Activated CD4-positive, CD25-positive, alpha-beta regulatory T cell treated with anti-CD3 and anti-CD28 coated beads, Interleukin-2, amount 50 U/mL, for 24 hours (primary cell): Measurements from ENCODE around the gene PHLDB1.
"Not testable (repeated sequence)": the region's sequence is repeated elsewhere in the genome, so short reads cannot be mapped to it uniquely, and the experiment has no call there.

ENCODE experiments used
- ATAC-seq, 2 donors: fragments of 150-1000 bp; cut with Tn5 transposase; one replicate each; pipeline ENCODE4 v1.10.0; 2021; ENCODE audit warnings: mild to moderate bottlenecking in 1 of 2, moderate library complexity in 1 of 2

Gene PHLDB1

DNA sequence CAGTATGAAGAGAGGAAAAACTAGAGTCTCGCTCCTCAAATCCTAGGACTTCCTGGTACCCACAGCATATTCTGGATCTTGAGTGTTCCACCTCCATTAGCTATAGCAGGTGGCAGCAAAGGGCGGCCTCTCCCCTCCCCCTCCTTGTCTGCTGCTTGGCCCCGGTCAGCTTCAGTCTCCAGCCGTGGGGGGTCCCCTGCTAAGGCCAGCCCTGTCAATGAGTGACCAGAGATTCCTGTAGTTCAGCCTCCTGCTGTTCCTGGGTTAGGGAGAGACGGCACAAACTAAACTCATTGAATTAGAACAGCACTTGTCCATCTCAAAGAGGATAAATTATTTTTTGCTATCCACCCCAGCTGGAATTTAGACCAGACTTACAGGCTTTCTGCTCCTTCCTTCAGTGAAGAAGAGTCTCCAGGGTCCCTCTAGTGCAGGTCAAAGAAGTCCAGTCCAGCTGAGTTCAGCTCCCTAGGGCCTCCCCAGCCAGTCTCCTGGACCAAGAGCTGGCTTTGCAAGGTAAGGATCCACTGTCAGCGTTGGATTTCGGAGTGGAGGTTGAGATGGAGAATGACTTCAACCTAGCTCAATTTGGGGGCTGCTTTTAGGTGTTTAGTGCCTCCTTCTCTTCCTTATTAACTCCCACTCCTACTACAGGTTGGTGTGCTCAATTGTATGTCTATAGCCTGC is 1.1 kb upstream of the PHLDB1 start:
- ATAC-seq: no peak

DNA sequence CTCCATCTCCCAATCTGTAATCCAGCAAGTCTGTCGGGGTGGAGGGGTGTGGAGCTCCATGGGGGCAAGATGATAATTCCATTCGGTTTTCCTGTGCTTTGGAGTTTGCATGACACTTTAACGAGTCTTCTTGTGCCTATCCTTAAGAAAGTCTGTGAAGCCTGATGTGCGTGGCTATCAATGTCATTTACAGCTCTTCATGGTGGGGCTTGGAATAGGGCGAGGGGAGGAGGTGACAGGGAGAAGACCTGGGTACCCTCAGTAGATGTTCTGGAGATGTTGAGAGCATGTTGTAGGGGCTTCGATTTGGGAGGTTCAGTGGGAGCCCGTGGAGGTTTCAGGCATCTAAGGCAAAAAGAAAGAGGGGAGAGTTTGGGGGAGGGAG is 579 bp upstream of the PHLDB1 start:
- no peak for ATAC-seq

DNA sequence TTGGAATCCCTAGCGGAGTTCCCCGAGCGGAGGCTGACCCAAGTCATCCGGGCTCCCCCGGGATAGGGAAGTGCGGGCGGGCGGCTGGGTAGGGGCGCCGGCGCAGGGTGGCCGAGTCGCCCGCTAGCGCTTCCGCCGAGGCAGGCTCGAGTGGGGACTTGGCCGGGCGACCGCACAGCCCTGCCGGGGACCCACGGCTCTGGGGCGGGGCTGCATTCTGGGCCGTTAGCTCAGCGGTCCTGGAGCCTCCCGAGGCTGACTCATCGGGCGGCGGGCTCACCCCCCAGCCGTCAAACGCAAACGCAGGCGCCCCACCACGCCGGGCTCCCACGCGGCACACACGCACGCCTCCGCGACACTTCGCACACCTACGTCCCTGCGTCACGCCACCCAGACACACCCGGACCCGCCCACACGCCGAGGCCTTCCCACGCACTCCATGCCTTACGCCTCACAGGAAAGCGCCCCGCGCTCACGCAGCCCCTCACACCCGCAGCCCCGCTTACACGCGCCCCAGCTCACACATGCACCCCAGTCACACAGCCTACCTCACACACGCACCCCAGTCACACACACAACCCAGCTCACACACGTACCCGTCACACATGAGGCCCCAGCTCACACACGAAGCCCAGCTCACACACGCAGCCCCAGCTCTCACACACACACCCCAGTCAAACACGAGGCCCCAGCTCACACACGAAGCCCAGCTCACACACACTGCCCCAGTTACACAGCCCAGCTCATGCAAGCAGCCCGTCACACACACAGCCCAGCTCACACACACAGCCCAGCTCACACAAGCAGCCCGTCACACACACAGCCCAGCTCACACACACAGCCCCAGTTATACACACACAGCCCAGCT is 1.2 kb downstream of the PHLDB1 start:
- ATAC-seq: peak; percentile 61 to 62

DNA sequence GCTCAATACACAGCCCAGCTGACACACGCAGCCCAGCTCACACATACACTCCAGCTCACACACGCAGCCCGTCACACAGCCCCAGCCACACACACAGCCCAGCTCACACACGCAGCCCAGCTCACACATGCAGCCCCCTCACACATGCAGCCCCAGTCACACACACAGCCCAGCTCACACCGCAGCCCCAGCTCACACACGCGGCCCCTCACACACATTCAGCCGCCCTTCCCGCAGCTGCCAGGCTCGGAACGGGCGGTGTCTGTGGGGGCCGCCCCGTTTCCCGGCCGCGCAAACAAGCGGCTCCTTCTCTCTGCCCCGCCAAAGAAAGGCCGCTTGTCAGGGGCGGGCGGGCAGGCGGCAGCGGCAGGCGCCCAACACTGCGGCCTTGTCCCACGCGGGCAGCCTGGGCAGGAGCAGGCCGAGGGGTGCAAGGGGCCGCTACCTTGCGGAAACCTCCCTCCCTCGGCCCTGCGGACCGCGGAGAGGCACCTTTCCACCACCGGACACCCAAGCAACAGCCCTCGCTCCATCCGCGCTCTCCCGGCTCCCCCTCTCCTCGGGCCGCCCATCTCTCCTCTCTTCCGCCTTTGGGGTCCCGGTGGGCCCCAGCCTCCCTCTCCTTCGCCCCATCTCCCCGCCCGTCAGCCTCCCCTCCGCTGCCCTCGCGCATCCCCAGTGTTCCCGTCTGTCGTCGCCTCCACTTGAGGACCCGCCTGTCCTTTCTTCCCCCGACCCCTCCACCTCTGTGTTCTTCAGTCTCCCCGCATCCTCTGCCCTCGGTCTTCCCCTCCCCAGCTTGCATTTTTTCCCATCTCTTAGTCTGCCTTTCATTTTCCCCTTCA is 2.2 kb downstream of the PHLDB1 start:
- ATAC-seq: peak; percentile 7 to 11

DNA sequence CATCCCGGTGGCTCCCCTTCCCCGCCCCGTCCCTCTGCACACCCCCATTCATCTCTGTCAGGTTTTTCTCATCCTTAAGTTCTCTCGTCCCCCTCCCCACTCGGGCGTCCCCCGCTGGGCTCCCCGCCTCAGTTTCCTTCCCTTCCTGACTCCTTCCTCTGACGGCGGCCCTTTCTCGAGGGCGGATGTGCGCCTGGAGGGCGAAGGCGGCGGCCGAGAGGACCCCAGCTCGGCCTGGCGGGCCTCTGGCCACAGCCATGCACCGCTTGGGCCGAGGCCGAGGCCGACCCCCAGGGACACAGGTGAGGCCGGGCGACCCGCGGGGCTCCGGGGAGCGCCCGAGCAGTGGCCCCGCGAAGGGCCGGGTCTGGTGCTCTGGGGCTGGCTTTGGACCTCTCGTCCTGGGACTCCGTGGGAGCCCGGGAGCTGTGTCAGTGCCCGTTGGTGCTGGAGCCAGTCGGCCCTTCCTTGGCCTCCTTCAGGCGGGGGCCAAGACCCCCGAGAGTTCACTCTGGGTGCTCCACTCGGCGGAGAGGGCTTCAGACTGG is 2.9 kb downstream of the PHLDB1 start:
- ATAC-seq: no peak

DNA sequence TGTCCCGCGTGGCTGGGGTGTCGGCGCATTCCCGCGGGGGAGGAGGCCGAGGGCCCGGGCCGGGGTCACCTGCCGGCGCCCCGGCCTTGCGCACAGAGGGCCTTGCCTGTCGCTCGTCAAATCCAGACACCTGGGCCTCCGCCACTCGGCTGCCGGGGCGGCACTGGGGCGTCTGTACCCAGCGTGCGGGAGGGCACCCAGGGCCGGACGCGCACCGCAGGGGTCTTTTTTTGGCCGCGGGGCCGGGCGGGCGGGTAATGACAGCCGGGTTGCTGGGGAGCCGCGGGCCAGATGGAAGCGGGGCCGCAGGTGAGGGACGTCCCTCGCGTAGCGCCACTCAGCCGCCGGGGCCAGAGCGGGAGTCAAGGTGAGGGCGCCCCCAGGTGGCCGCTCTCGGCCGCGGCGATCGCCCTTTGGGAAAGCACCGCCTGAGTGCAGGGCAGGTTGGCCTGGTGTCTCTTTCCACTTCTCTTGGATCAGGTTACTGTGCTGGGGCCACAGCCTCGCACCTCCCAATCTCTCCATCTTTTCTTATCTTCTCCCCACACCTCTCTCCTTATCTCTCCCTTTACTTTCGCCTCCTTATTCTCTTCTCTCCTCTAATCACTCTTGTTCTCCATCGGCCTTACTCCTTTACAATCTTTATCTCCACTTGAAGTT is 3.5 kb downstream of the PHLDB1 start:
- peak; percentile 65 to 70 for ATAC-seq

DNA sequence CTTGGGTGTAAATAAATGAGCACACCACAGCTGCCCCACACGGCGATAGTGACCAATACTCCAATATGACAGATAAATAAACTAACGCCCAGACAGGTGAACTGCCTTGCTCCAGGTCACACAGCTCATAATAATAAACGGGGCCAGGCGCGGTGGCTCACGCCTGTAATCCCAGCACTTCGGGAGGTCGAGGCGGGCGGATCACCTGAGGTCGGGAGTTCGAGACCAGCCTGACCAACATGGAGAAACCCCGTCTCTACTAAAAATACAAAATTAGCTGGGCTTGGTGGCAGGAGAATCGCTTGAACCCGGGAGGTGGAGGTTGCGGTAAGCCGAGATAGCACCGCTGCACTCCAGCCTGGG is 4.0 kb downstream of the PHLDB1 start:
- ATAC-seq: not testable (repeated sequence)

DNA sequence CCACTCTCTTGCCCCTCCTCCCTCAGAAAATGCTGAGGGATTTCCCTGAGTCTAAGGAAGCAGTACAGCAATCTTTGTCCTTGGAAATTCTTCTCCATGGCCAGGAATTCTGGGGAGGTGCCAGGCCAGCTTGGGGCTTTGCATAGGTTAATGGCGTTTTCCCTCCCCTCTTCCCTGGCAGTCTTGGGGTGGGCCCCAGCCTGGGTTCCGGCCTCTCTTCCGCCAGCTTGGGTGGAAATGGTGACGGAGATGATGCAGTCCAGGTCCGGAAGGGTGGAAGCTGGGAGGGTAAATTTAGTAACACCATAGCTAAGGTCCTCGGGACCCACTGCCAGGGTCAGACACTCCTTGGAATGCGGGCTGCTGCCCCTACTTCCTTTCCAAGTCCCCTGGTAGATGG is 5.0 kb downstream of the PHLDB1 start:
- no peak for ATAC-seq

DNA sequence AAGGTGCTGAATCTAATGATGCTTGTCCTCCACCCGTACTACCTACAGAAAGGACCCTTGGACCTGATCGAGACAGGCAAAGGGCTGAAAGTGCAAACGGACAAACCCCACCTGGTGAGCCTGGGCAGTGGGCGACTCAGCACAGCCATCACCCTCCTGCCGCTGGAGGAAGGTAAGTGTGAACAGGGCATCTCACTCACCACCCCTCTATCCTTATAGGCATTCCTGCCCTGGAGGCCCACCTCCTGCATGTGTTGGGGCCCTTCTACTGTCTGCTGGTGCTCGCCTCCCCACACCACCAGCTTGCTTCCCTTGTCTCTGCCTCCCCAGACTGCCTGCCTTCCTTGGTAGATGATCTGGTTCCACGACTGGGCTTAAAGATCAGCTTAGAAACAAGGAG is 7.1 kb downstream of the PHLDB1 start:
- ATAC-seq: no peak

DNA sequence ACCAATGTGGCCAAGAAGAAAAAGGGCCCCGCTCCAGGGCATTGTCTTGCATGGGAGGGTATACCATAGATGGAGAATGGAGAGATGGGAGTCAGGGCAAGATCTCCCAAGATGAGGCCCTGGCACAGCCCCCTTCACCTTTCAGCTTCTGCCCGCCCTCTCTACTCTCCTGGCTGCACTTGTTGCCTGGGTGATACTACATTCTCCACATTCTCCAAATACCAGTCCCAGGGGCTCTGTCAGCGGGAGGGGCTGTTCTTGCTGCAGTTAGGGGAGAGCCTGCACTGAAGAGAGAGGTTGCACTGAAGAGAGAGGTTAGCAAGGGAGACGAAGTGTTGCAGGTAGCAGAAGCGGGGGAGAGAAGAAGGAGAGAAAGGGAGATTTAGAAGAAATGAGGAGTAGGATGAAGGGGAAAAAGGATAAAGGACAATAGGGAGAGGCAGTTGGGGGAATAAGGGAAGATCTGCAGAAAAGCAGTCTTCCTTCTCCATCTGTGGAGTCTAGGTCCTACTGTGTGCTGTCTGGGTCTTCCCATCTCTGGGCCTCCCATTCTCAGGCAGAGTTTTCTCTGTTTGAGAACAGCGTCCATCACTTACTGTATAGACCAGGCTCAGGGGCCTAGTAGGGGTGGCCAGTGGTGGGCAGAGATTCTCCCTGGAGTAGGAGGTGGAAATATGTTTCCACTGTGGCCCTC is 8.0 kb downstream of the PHLDB1 start:
- no peak for ATAC-seq

DNA sequence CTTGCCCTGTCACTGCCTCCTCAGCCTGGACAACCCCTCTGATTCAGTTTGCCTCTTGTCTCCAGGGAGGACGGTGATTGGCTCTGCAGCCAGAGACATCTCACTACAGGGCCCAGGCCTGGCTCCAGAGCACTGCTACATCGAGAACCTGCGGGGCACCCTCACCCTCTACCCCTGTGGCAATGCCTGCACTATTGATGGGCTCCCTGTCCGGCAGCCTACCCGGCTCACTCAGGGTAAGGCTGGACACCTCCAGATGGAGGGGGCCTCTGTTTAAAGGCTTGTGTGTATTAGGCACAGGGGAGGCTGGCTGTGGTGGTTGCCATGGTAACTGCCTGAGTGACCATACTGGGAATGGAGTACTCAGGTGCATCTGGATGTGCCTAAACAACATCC is 8.6 kb downstream of the PHLDB1 start:
- ATAC-seq: no peak

DNA sequence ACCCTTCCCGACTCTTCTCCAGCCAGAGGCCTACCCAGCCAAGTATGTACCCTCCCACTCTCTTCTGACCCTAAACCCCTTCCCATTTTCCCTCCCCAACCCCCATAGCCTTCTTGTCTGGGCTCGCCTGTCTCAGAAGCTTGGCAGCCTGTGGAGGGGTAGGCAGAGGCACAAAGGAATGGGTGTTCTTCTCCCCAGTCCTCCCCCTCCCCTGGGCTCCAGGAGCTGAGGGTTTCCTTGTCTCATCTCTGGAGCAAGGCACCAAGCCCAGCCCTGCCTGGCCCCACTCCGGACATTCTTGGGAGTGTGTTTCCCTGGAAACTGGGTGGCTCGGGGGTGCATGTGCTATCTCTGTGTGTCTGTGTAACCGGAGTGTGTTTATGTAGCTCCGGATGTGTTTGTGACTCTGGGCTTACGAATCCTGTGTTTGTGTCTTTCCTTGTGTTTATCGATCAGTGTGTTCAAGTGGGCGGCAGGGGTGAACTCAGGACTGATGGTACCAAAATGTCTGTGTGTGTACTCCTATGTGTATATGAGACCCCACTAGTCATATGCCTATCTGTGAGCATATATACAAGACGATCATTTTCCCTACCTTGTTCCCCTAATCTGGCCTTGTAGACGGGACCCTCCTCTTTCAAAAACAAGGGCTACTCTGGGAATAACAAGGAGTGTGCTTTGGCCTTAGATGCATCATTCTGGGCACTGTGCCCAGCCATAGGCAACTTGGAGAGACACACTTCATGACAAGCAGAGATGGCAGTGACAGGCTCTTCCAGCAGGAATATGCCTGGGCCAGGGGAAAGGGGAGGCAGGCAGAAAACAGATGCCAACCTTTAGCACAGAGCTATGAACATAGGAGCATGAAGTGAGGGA is 10.9 kb downstream of the PHLDB1 start:
- ATAC-seq: no peak

DNA sequence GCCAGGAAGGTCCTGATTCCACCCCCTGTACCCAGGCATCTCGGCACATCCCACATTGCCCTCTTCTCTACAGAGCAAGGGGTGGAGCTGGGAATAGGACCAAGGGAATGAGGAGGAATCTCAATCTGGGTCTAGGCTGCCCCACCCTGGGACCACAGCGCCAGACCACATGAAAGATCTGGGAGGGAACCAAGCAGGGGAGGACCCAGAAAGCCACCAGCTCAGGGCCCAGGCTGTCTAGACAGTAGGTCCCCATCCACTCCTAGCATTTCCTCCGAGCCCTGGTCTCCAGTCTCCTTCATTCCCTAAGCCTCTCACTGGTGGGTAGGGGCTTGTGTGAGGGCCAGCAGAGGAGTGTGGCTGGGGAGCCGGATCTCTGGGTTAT is 11.6 kb downstream of the PHLDB1 start:
- ATAC-seq: no peak

DNA sequence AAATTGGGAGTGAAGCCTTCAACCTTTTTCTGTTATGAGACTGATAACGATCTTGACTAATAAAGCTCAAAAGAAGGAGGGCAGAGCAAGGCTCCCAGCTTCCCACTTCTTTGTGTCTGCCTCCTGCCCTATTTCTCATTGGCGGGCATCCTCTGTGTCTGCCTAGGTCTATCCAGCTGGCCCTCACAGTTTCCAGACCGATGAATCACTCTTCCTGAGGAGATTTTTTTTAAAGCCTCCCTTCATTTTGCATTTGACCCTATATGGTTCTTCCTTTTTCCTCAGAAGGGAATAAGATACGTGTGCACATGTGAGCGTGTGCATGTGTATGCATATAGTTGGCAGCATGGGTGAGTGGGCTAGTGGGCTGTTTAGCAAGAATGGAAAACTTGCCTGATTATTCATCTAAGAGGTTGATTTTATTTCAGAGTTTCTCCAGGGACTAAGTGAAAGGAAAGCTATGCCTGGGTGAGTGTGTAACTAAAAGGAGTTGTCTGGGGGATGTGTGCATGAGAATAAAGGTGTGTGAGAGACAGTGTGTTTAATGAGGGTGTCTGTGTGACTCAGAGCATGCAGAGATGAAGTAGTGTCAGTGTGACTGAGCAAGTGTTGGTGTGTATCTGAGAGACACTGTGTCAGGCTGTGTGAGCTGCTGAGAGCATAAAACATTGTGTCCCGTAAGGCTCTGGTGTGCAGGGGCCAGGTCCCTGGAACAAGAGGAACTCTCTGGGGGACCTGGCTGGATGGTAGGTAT is 12.2 kb downstream of the PHLDB1 start:
- no peak for ATAC-seq

DNA sequence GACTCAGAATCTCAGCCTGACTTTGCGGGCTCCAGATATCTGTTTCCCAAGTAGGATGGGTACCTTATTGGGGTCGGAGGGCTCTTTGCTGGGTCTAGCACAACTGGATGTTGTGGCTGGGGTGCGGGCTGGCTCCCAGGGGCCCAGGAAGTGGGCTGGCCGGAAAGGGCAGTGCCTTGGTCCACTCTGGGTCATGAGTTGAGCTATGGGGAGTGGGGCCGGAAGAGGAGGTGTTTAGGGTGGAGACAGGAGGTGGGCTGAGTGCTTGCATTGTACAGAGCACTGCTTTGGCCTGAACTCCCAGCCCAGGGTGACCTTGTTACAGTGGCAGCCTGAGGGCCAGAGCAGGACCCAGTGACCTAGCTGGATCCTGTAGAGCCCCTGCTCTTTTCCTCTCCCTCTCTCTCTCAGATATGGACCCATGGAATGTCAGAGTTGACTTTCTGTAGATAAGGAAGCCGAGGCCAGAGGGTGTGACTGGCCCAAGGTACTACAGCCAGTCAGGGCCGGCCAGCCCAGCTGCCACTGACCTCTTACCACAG is 13.2 kb downstream of the PHLDB1 start:
- no peak for ATAC-seq

DNA sequence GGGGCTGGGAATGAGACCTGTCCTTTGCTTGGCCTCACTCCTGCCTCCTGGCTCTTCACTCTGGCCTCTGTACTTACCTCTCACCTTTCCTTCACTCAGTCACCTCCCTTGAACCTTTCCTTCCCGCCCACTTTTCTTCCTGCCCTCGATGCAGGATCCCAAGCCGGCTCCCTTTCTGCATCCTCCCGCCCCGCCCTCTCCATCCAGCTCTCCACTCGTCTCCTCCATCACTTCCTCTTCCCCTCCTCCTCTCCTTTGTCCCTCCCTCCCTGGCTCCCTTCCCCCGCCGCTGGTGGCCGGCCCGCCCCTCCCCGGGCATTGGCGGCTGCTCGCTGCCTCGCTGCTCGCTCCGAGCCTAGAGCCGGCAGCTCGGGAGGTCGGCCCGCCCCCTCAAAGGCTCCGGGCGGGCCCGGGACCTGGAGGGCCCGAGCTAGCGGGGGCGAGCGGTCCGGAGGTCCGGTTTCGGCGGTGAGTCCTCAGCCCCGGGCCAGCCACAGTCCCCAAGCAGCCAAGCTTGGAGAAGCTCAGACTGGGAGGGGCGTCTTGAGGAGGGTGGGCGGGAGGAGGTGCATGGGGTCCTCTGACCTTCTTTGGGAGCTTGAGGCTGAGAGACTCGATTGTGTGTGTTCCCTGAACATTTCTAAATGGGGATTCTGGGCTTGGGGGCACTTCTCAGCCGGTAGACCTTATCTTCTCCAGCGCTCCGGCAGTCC is 13.8 kb downstream of the PHLDB1 start:
- peak; percentile 27 to 51 for ATAC-seq

DNA sequence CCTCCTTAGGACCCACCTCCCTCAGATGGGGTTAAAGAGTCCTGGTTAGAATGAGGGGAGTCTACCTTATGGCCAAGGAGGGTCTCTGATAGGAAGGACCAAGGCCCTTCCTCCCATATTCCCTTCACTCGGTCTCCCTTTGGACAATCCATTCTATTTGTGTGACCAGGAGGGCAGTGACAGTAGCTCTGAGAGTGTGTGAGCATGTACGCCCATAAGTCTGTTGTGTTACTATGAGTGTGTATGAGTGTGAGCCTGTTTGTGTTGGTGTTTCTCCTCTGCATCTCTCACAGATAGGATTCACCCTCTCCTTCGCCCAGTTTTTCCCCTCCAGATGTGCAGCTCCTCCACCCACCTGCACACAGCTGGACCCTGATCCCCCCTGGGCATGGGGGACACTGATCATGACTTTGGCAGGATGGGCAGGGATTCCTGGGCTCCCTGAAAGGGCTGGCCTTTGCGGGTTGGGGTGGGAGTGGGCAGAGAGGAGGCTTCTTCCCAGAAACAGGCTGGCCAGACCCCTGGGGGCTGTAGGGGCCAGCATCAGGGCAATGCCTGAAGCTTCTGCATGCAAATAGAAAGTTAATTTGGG is 14.5 kb downstream of the PHLDB1 start:
- ATAC-seq: no peak

DNA sequence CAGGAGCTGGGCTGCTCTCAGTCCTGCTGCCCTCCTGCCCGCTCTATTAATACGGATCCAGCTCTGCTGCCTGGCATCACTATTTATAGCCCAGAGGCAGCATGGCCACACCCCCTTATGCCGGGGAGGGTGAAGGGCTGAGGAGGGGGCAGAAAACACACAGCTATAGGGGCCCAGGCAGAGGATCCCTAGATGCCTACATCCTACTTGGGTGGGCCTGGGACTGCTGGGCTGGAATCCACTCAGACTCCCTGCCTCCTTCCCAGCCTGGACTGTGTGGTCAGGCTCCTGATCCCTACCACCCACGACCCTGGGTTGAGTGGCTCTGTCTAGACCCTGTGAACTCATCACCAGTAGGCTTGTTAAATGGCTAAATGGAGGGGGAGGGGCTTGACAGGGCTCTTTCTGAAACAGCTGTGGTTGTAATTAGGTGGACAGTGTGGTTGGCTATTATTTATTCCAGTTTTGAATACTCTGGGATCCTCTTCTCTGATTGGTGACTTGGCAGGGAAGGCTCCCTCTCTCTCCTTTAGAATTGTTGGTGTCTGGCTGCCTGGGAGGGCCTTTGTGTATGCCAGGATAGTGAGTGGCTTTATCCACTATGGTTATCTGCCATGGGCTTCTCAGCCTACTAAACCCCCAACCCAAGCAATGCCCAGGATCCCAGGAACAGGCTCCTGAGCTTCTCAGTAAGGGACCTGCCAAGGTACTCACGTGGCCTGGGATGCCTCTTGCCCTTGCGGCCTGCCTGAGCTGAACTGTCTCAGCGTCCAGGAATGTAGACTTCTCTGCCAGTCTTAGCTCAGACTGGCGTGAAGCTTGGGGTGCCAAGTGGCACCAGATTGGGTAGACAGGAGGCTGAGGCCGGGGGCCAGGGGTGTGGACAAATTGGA is 15.2 kb downstream of the PHLDB1 start:
- ATAC-seq: no peak
